SK-N-DZ (cell line): ENCODE results near the gene SPDYE2.
"Not testable (repeated sequence)": the region's sequence is repeated elsewhere in the genome, so short reads cannot be mapped to it uniquely, and the experiment has no call there.

Experiments
- DNase-seq: peaks from one replicate; pipeline ENCODE4 v3.0.0-alpha.2; 2015; ENCODE audit warnings: low spot score

The SPDYE2 gene

DNA sequence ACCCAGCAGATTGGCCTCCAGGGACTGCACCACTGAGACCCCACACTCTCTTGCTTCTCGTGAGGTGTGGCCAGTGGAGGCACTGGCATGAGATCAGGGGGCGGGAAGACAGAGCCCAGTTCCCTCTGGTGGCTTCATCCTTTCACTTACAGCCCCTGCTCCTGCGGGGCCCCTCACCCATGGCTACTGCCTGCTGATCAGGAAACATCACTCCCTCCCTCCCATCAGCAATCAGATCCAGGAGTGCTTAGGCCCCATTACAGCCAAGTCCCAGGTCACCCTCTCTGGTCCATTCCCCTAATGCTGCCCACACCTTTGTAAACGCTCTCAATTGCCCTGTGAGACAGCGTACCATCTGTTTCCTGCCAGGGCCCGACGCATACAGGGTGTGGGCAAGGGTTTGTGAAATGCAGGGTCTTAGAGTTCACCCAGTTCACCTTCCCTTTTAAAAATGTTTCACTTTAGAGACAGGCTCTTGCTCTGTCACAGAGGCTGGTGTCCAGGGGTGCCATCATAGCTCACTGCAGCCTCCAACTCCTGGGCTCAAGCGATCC, 15.9 kb upstream of the SPDYE2 start:
- not testable (repeated sequence) for DNase-seq

DNA sequence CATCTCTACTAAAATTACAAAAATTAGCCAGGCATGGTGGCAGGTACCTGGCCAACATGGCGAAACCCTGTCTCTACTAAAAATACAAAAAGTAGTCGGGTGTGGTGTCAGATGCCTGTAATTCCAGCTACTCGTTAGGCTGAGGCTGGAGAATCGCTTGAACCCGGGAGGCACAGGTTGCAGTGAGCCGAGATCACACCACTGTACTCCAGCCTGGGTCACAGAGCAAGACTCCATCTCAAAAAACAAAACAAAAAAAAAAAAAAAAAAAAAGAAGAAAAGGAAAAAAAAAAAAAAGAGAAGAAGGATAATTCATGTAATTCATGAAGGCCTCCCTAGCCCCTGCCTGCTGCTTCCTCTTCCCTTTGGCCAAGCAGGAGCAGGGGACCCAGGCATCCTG, 10.4 kb upstream of the SPDYE2 start:
- DNase-seq = not testable (repeated sequence)

DNA sequence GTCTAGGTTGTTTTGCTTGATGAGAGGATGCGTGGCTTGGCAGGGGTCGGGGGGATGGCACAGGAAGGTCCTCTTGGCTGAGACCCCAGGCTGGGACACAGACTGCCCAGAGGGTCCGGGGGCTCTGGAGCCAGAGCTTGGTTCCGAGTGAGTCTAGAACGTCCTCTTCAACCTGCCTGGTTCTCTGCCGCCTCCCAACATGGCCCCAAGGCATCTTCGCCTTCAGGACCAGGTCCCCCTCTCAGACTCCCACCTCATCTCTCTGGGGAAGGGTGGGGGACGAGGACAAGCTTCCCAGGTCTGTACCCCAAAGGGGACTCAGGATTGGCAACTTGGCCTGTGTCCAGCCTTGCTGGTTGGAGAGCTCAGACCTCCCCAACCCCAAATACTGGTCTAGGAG, 8.9 kb upstream of the SPDYE2 start:
- not testable (repeated sequence) for DNase-seq

DNA sequence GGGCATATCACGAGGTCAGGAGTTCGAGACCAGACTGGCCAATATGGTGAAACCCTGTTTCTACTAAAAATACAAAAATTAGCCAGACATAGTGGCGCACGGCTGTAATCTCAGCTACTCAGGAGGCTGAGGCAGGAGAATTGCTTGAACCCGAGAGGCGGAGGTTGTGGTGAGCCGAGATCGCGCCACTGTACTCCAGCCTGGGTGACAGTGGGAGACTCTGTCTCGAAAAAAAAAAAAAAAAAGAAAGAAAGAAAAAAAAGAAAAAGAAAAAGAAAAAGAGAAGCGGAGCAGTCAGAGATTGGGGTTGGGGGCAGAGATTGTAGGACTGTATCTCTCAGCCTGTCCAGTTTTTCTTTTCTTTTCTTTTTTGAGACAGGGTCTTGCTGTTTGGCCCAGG, 8.3 kb upstream of the SPDYE2 start:
- not testable (repeated sequence) for DNase-seq

DNA sequence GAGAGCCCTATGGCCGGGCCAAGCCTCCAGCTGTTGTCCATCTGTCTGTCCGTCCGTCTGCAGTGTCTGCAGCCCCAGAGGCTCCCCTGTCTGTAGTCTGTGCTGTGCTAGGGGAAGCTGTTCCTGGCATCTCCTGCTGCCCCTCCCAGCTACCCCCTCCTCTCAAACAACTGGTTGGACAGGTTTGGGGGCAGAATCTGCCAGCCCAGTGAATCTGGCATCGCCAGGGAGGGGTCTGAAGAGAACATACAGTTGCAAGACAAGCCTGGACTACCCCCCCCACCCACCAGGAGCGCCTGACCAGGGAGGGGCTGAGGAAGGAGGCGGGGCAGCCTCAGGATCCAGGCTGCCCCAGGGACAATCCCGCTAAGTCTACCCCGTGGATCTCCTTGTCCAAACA, 7.4 kb upstream of the SPDYE2 start, which contains the start of gene UPK3BL2:
UPK3BL2 (minus strand) TSS at position 101 of the 400 bp plus-strand sequence; CDS start at position 41, 60 bp downstream.
- DNase-seq = not testable (repeated sequence)

DNA sequence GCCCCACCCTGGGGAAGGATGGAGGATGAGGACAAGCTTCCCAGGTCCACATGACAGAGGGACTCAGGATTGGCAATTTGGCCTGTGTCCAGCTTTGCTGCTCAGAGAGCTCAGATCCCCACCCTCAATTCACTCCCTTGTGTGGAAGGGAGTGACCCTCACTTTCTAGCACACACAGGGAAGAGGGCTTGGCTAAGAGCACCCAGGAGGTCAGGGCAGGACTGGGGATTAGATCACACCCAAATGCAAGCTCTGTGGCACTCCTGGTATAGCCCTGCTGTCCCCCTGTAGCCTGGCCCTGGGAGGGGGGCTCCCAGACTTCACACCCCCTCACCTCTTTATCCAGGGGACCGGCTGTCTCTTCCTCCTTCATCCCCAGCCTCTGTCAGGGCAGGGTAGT, 6.7 kb upstream of the SPDYE2 start:
- not testable (repeated sequence) for DNase-seq

DNA sequence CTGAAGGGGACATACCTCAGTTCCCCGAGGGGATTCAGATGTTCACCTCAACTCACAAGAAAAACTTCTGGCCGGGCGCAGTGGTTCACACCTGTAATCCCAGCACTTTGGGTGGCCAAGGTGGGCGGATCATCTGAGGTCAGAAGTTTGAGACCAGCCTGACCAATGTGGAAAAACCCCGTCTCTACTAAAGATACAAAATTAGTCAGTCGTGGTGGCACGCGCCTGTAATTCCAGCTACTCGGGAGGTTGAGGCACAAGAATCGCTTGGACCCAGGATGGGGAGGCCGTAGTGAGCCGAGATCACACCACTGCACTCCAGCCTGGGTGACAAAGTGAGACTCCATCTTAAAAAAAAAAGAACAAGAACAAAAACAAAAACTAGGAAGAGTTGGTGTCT, 5.7 kb upstream of the SPDYE2 start:
- not testable (repeated sequence) for DNase-seq

DNA sequence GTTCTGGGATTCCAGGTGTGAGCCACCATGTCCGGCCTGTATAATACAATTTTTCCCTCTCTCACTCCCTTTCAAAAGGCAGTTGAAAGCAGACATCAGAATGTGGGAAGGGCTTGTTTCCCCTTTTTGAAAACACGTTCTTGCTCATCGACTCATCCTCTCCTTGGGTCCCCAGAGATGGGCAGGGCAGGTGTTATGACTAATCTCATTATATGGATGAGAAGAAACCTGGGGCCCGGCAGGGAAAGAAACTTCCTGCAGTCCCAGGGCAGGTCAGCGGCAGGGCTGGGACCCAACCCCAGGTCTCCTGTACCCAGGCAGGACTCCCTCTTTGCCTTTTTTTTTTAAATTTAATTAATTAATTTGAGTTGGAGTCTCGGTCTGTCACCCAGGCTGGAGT, 4.7 kb upstream of the SPDYE2 start:
- not testable (repeated sequence) for DNase-seq

DNA sequence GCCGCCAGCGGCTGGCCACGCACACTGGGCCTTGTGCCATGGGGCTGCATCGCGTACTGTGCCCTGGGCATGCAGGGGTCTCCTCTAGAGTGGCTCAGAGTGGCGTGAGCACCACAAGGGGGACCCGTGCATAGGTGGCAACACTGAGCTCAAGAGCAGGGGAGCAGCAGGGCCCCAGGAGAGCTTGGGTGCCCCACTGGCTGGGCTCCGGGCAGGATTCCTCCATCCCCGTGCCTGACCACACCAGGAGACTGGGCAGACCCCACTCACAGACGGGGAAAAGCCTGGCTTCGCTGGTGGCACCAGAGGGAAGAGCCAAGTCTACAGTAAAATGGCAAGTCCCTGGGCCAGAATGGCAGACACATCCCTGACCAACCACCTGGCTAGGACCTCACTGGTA, 17.6 kb downstream of the SPDYE2 start:
- not testable (repeated sequence) for DNase-seq

DNA sequence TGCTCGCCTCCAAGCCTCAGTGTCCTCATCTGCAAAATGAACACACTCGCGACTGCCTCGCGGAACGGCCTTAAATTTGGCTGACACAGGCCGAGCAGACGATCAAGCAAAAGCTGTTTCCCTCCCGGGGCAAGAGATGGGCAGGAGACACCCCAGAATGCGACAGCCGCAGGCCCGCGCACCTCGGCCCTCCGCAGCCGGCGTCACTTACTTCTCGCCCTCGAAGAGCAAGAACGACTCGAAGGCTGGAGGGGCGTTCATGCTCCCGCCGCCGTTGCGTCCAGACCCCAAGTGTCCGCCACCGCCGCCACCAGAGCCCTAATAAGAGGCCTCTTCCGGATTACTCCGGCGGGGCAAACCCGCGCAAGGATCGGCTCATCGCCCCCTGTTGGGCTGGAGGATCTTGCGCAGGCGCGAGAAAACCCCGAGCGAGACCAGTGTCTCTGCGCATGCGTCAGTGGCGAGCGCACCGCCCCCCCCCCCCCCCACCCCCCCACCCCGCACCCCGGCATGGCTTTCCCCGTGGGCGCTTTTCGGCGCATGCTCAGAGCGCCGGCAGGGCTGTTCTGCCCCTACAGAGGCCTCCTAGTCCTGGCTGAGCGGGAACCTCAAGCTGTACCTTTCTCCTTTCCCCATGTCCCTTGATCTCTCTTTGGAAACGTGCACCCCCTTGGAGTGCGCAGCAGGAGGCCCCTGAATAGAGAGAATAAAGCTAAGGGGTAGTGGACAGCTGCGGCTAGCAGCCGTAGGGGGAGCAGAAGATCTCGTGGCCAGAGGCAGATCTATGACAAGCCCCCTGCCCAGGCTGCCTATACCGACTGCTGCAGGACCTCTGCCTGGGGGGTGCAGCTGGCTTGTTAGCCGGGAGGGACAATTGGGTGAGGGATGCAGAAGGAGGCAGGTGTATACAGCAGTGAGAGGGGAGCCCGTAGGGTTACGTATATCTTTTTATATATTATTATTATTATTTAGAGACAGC, 21.5 kb downstream of the SPDYE2 start, which contains the start of gene POLR2J3:
POLR2J3 (minus strand) TSS at position 323 of the 979 bp plus-strand sequence; CDS start at position 261, 62 bp downstream.
- DNase-seq = peak; percentile 88

DNA sequence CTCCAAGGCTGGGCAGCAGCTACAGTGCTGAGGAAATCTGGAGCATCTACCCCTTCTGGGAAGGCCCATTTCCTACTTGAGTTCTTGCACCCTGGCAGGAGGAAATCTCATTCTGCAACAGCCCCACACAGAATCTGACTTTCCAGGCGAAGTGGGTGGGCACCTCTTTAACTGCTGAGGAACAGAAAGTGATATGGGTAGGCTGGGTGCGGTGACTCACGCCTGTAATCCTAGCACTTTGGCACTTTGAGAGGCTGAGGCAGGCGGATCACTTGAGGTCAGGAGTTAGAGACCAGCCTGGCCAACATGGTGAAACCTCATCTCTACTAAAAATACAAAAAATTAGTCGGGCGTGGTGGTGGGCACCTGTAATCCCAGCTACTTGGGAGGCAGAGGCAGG, 23.6 kb downstream of the SPDYE2 start:
- not testable (repeated sequence) for DNase-seq

DNA sequence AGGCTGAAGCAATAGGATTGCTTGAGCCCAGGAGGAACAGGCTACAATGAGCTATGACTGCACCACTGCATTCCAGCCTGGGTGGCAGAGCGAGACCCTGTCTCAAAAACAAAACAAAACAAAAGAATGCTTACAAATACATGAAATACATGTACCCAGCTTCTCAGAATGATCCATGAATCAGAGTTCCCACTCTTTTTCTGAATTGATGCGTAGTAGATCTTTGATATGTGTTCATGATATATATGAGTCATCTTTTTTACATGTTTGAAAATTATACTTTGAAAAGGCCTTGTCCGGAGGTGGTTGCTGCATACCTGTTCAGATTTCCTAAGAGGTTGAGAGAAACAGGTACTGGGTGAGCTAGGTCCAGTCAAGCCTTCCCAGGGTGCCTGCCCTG, 25.3 kb downstream of the SPDYE2 start:
- DNase-seq = not testable (repeated sequence)

DNA sequence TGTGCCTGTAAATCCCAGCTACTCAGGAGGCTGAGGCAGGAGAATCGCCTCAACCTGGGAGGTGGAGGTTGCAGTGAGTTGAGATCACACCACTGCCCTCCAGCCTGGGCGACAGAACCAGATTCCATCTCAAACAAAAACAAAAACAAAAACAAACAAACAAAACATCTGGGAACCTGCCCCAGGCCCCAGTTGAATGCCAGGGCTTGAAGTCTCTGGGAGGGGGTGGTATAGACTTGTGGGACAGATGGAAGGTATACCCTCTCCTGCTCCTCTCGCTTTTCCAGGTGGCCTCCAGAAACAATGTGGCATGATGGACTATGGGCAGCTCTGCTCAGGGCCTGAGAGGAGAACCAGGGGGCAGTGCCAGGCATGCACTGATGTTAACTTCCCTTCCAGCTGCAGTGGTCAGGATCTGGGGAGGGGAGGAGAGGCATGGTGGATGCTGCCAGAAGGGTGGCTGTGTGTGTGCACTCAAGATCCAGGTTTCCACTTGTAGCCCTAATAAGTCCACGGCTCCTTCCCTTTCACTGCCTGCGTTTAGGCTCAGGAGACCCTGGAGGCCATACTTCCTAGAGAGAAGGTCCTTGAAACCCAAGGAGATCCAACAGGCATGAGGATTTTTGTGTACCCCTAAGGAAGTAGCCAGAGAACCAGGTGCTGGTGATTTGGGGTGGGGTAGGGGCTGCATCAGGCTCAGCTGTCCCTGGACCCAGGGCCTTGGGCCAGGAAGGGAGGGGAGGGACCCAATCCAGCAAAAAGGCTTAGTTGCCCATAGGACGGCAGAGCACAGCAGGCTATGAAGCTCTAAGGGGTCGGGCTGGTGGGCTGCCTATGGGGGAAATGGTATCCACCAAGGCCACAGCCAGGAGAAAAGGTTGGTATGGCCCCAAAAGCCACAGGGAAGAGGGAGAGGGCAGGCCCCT, 26.6 kb downstream of the SPDYE2 start:
- DNase-seq = not testable (repeated sequence)

DNA sequence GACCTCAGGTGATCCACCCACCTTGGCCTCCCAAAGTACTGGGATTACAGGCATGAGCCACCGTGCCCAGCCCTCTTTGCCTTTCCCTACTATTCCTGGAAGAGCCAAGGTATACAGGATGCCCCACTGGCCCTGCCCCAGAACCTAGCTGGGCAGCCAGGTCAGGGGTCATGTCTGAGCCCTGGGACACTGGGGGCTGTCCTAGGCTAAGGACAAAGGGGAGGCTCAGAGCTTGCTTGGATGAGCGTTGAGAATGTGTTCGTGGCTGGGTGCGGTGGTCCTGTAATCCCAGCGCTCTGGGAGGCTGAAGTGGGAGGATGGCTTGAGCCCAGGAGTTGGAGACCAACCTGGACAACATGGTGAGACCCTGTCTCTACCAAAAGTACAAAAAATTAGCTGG, 27.5 kb downstream of the SPDYE2 start:
- DNase-seq = not testable (repeated sequence)

DNA sequence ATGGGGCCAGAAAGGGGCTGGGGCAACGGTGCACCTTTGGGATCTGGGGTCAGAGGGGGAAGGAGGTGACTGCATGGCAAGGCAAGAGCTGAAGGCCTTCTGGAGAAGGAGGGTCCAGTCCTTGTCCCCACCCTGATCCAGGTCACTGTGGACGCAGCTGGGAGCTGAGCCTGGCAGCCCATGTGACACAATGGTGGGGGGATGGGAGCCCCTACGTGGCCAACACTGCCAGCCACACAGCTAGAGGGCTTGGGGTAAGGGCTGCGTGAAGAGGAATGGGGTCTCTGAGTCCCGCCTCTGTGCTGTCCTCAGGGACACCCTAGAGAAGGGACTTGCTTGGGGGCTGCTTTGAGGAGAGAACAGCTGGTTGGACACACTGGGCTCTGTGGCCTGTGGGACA, 30.7 kb downstream of the SPDYE2 start:
- not testable (repeated sequence) for DNase-seq

DNA sequence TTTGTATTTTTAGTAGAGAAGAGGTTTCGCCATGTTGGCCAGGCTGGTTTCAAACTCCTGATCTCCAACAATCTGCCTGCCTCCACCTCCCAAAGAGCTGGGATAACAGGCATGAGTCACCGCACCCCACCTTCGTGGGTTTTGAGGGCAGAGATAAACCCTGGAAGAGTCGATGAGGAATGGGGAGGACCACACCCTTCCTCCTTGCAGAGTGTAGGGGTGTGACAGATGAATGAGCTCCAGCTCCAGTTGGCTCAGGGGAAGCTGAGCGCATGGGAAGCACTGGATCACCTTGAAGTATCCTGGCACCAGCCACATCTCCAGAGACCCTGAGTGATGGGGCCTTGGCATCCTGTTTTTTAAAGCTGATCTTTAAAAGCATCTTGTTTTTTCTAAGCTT, 32.5 kb downstream of the SPDYE2 start:
- not testable (repeated sequence) for DNase-seq

DNA sequence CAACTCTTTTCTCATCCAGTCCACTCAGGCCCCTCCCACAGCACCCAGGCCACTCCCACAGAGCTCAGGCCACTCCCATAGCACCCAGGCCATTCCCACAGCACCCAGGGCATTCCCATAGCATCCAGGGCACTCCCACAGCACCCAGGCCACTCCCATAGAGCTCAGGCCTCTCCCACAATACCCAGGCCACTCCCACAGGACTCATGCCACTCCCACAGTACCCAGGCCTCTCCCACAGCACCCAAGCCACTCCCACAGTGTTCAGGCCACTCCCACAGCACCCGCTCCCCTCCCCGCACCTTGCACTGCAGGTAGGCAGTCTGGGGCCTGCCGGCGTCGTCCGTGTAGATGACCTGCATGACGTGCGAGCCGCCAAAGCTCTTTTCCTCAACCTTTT, 38.8 kb downstream of the SPDYE2 start:
- DNase-seq = not testable (repeated sequence)

DNA sequence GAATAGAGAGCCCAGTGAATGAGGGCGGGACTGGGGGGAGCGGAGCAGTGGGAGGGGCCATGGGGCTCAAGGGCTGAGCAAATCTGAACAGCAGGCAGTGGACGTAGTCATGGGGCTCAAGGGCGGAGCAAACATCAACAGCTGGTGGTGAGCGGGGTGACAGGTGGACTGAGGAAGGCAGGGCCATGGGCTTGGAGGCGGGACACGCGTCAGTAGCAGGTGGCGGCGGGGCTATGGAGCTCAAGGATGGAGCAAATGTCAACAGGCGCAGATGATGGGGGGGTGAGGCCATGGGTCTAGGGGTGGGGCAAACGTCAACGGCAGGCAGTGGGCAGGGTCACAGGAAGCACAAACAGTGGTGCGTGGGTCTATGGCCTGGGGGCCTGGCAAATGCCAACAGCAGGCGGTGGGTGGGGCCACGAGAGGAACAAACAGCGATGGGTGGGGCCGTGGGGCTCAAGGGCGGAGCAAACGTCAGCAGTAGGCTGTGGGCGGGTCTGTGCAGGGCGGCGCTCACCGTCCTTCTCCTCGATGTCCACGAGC, 41.5 kb downstream of the SPDYE2 start:
- not testable (repeated sequence) for DNase-seq

DNA sequence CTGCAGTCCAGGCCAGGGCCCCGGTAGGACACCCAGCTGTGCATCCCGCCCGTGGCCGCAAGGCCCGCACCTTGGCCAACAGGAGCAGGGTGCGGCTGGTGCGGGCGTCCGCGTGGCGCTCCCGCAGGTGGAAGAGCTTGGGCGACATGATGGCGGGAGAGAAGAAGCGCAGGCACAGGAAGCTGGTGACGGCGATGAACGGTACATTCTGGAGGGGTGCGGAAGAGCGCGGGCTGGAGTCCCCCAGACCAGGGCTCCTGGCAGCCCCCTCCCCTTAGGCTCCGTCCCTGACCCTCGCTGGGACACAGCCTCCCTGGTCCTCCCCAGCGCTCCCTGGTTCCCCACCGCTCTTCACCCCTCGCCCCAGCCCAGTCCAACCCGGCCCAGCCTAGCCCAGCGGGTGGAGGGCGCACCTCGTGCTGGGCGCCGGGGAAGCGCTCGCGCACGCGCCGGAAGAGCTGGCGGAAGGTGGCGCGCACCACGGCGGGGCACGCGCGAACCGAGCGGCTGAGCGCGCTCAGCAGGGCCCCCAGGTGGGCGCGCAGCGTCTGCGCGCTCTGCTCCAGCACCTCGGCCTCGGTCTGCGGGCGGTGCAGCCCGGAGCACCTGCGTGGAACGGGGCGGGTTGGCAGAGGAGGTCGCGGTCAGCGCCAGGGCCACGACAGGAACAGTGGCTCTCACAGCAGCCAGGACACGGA, 42.8 kb downstream of the SPDYE2 start:
- DNase-seq = not testable (repeated sequence)

DNA sequence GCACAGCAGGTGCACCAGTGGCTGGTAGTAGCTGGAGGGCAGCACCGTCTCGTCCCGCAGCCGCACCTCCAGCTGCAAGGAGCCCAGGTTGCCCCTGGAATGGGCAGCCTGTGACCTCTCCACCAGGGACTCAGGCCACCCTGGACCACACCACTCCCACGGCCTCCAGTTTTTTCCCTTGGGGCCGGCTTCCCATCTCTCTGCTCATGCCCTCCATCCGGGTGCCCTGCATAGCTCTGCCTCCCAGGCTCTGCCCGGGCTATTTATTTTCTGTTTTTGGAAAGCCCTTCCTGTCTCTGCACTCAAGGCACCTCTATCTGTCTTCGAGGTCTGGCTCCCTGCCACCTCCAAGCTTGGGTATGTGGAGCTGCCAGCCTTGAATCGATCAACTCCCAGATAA, 45.0 kb downstream of the SPDYE2 start:
- not testable (repeated sequence) for DNase-seq
